Kidney epithelial cell (primary cell): ENCODE results near the gene FAM43B. TPM values are rescaled to one million over a fixed set of nuclear protein-coding genes. Genes with fewer than 3 reads are reported as not detected.
"Not testable (repeated sequence)": the region's sequence is repeated elsewhere in the genome, so short reads cannot be mapped to it uniquely, and the experiment has no call there.

Experiments used
- DNase-seq: peaks from one replicate; pipeline ENCODE4 v3.0.0-alpha.2; 2010; ENCODE audit warnings: low read depth
- H3K27me3 ChIP-seq: 2 replicates; pipeline ENCODE4 v1.6.0; 2011; ENCODE audit warnings: low read length; ENCODE audit not compliant: control insufficient read depth, insufficient read depth
- H3K36me3 ChIP-seq: 2 replicates; pipeline ENCODE4 v1.5.1; 2011; ENCODE audit warnings: low read length; ENCODE audit not compliant: control insufficient read depth, insufficient read depth
- H3K4me3 ChIP-seq: 2 replicates; pipeline ENCODE4 v1.5.1; 2011; ENCODE audit warnings: low read depth, mild to moderate bottlenecking, control low read depth, low read length
- CTCF ChIP-seq: IDR thresholded peaks from 2 replicates; pipeline ENCODE4 v1.5.1; 2011; ENCODE audit warnings: mild to moderate bottlenecking, moderate library complexity, low read length, control low read depth, inconsistent platforms; ENCODE audit not compliant: insufficient read depth, poor library complexity, severe bottlenecking
- total RNA-seq: library from RNA; depleted of rRNA; stranded (reverse); fragments of >200 nt; gene quantifications from 2 replicates; pipeline ENCODE4 v1.2.3, GENCODE V29; 2015

FAM43B gene
- total RNA-seq, 1 donor from 2014 or later, result 0.13 TPM

DNA sequence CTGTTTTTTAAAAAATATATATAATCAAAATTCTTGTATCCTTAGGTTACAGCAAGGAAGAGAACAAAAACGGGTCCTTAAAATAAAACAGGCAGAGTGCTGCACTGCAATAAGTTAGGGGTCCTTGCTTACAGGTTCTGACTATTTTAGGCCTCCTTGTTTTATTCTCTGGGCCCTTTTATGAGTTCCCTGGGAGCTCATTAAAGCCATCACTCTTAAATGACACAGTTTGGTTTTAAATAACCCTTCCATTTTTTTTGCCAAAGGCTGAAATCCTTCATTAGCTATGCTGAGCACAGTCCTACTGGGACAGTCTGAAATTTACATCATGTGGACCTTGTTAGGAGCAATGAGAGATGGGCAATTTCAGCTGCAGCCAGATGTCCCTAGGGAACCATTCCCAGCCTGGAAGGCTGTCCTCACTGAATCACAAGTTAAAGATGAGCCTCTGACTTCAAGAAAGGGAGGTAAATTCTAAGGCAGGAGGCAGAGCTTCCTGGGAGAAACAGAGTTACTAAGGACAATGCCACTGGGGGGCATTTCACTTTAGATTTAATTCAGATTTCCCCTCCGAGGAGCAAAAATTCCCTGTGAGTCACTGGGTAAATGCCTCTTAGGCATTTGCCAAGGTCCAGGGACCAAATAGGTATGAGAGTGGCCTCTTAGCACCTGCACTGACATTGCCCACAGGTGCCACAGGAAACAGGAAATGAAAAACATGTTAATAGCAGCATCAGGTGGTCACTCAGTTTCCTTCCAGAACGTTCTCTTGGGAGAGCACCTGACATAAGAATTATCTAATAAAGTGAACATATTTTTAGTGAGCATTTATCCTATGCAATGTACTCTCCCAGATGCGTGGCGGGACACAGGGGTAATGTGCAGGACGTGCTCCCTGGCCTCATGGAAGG lies 40.6 kb upstream of the FAM43B start:
- TF ChIP-seq CTCF, result no peak
- Histone ChIP-seq H3K27me3 (no peaks in the 10 kb centered on the region), H3K4me3 (no peak overlapping the region), H3K36me3 (no peaks in the 10 kb centered on the region)
- no peak for DNase-seq

GRCh38 chr1:20519609-20520262 lies 32.6 kb upstream of the FAM43B start:
- not testable (repeated sequence) for DNase-seq, H3K27me3 ChIP-seq

GRCh38 chr1:20521960-20522861 lies 30.2 kb upstream of the FAM43B start:
- DNase-seq, result peak; percentile 26
- Histone ChIP-seq H3K4me3 (no peak overlapping the region), H3K27me3 (no peaks in the 10 kb centered on the region), H3K36me3 (no peaks in the 10 kb centered on the region)
- peak; percentile 97 for TF ChIP-seq CTCF

More at GRCh38 chr1:20519609-20520262, 32.6 kb upstream of the FAM43B start:
- H3K36me3 ChIP-seq, H3K4me3 ChIP-seq: not testable (repeated sequence)

DNA sequence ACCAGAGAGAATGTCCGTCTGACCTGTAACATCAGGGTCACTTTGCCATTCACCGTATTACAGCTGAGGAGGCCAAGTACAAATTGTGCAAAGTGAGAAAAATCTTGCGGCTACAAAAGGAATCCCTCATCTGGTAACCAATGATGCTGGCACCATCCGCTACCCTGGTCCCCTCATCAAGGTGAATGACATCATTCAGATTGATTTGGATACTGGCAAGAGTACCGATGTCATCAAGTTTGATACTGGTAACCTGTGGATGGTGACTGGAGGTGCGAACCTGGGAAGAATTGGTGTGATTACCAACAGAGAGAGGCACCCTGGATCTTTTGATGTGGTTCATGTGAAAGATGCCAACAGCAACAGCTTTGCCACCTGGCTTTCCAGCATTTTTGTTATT lies 26.1 kb upstream of the FAM43B start:
- Histone ChIP-seq H3K4me3 (no peak overlapping the region), H3K27me3 (peaks cover 10% of the 10 kb centered on the region), H3K36me3 (no peaks in the 10 kb centered on the region)
- no peak for TF ChIP-seq CTCF
- DNase-seq, result no peak

DNA sequence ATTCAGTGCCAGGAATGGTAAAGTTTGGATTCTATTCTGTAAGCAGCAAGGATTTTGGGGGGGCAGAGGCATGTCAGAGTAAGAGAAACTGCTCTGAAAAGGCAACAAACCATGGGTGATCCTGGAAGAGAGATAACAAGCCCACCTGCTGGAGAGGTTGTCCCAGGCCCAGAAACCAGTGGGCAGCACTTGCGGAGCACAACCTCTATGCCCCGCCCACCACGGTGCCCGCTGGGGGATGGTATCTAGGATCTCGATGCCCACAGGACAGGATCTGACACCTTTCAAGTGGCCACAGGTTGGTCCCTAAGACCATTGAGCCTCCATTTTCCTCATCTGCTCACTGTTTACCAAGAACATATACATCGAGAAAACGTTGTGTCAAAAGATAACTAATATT lies 24.2 kb upstream of the FAM43B start:
- Histone ChIP-seq H3K27me3 (peaks cover 15% of the 10 kb centered on the region), H3K4me3 (no peak overlapping the region), H3K36me3 (no peaks in the 10 kb centered on the region)
- no peak for DNase-seq
- TF ChIP-seq CTCF, result no peak

- H3K4me3 ChIP-seq, result no peak overlapping the region
- H3K36me3 ChIP-seq, result no peaks in the 10 kb centered on the region
- DNase-seq, result no peak
- H3K27me3 ChIP-seq, result peaks cover 33% of the 10 kb centered on the region
- TF ChIP-seq CTCF, result no peak
These were observed 22.1 kb upstream of the FAM43B start for GRCh38 chr1:20530306-20530705.
